ENCODE measurements around the gene PLCB1. TPM values are rescaled to one million over a fixed set of nuclear protein-coding genes. Genes with fewer than 3 reads are reported as not detected.

The PLCB1 gene
- total RNA-seq, 1 experiment from 2014 or later = 11.3 TPM

DNA sequence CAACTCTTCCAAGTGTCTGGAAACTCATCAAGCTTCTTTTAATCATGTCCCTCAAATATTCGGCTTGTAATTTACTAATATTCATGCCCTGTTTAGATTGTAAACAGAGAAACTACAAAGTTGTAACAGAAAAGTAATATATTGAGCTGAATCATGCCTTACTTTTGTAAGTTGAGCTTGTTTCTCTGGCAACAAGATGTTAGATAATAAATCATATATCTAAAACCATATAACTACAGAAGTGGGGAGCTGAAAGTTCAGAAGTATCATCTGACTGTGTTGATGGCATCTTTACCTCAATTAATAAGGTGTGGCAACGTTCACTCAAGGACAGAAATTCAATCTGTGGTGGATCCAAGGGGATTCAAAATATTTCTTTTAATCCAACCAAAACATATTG is 263.9 kb downstream of the PLCB1 start:
- Mint-ChIP-seq H3K9me3 (peaks cover 4% of the 10 kb centered on the region; the same call in 1 of the 2 replicates), H3K4me1 (no peaks in the 10 kb centered on the region), H3K4me3 (no peak overlapping the region), H3K36me3 (no peaks in the 10 kb centered on the region), H3K27me3 (ENCODE audit: low read depth) (no peaks in the 10 kb centered on the region), H3K27ac (no peak overlapping the region)
- ChIA-PET POLR2A (no interaction called here), CTCF (no interaction called here)
- TF ChIP-seq NR1H2 (CRISPR knock-in tag; IDR thresholded peaks at IDR 0.05) = no peak
- TF ChIP-seq, protein P1, sequence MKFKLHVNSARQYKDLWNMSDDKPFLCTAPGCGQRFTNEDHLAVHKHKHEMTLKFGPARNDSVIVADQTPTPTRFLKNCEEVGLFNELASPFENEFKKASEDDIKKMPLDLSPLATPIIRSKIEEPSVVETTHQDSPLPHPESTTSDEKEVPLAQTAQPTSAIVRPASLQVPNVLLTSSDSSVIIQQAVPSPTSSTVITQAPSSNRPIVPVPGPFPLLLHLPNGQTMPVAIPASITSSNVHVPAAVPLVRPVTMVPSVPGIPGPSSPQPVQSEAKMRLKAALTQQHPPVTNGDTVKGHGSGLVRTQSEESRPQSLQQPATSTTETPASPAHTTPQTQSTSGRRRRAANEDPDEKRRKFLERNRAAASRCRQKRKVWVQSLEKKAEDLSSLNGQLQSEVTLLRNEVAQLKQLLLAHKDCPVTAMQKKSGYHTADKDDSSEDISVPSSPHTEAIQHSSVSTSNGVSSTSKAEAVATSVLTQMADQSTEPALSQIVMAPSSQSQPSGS (CRISPR knock-in tag; IDR thresholded peaks at IDR 0.05; ENCODE audit: borderline replicate concordance, low read depth) = no peak
- TF ChIP-seq, protein P2, sequence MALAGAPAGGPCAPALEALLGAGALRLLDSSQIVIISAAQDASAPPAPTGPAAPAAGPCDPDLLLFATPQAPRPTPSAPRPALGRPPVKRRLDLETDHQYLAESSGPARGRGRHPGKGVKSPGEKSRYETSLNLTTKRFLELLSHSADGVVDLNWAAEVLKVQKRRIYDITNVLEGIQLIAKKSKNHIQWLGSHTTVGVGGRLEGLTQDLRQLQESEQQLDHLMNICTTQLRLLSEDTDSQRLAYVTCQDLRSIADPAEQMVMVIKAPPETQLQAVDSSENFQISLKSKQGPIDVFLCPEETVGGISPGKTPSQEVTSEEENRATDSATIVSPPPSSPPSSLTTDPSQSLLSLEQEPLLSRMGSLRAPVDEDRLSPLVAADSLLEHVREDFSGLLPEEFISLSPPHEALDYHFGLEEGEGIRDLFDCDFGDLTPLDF (CRISPR knock-in tag; IDR thresholded peaks at IDR 0.05) = no peak
- no peak for TF ChIP-seq CREB1 (CRISPR knock-in tag; IDR thresholded peaks at IDR 0.05)
- ATAC-seq = no peak
- DNase-seq (ENCODE audit: low spot score) = no peak

DNA sequence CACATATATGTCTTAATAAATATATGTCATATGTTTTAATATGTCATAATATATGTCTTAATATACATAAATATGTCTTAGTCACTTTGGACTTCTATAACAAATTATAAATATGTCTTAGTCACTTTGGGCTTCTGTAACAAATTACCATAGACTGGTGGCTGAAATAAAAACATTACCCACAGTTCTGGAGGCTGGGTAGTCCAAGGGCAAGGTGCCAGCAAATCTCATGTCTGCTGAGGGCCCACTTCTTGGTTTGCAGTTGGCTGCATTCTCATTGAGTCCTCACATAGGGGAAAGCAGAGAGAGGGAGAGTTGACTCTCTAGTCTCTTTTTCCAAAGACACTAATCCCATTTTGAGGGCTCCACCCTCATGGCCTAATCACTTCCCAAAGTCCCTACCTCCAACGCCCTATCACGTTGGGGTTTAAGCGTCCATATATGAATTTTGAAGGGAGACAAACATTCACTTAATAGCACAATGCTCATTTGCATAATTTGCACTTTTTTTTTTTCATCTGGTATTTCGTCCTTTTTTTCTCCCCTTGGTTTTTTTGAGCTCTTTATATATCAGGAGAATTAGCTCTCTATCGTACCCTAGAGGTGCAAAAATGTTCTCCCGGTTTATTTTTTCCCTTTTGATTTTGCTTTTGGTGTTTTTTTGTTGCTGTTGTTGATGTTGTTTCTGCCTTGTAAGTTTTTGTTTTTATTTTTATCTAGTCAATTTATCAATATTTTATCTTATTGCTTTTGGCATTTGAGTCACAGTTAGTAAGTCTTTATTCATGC is 266.4 kb downstream of the PLCB1 start:
- Mint-ChIP-seq H3K4me3 (no peak overlapping the region), H3K27ac (no peak overlapping the region), H3K9me3 (peaks cover 4% of the 10 kb centered on the region; the same call in 1 of the 2 replicates), H3K27me3 (ENCODE audit: low read depth) (no peaks in the 10 kb centered on the region), H3K36me3 (no peaks in the 10 kb centered on the region), H3K4me1 (no peaks in the 10 kb centered on the region)
- DNase-seq (ENCODE audit: low spot score) (no peak), ATAC-seq (no peak)
- ChIA-PET CTCF (interaction anchor here (0.5 to 1.7 kb wide), 19 partner anchors 9 to 553 kb away, joined by 3 to 14 read pairs (median 3); no protein-coding TSS in a partner anchor), POLR2A (no interaction called here)
- TF ChIP-seq FOXK1 (CRISPR knock-in tag; IDR thresholded peaks at IDR 0.05) (no peak), HMGA2 (CRISPR knock-in tag; IDR thresholded peaks at IDR 0.05) (peak; percentile 26; the same call in 1 of the 2 replicates)

DNA sequence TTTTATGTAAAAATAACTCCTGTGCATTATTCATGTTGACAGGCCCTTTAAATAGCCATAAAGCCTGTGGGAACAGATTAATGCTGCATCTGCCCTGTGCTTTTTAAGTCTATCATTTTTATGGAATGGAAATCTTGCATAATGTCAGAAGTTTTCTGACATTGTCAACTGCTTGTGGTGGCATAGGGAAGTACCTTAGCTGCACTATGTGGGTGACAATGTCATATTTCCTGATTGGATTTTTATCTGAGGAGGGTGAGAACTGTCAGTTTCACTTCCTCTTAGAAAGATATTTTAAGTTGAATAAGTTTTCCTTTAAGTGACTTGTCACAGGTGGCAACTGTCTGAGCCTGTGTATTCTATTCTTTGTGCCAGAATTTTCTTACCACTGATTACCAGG is 267.9 kb downstream of the PLCB1 start:
- ATAC-seq (no peak), DNase-seq (ENCODE audit: low spot score) (no peak)
- Mint-ChIP-seq H3K27me3 (ENCODE audit: low read depth) (no peaks in the 10 kb centered on the region), H3K4me3 (no peak overlapping the region), H3K27ac (no peak overlapping the region), H3K9me3 (peaks cover 4% of the 10 kb centered on the region; the same call in 1 of the 2 replicates), H3K36me3 (no peaks in the 10 kb centered on the region), H3K4me1 (no peaks in the 10 kb centered on the region)
- CTCF ChIA-PET = interaction anchor here (1.7 kb wide), 2 partner anchors 268 to 323 kb away, joined by 4 to 14 read pairs; no protein-coding TSS in a partner anchor
- POLR2A ChIA-PET = no interaction called here
- TF ChIP-seq RORB (CRISPR knock-in tag; IDR thresholded peaks at IDR 0.05) (no peak), SP1 (CRISPR knock-in tag; conservative IDR thresholded peaks at IDR 0.05) (no peak), SMAD4 (CRISPR knock-in tag; IDR thresholded peaks at IDR 0.05) (no peak), TCF7 (CRISPR knock-in tag; IDR thresholded peaks at IDR 0.05; ENCODE audit: low read depth) (no peak), ZNF263 (CRISPR knock-in tag; IDR thresholded peaks at IDR 0.05; ENCODE audit: low read depth) (no peak), ZNF219 (CRISPR knock-in tag; IDR thresholded peaks at IDR 0.05; ENCODE audit: borderline replicate concordance) (no peak), ZNF423 (CRISPR knock-in tag; IDR thresholded peaks at IDR 0.05) (no peak), NFYB (CRISPR knock-in tag; conservative IDR thresholded peaks at IDR 0.05; ENCODE audit: low read depth) (no peak)
- TF ChIP-seq, protein P3, sequence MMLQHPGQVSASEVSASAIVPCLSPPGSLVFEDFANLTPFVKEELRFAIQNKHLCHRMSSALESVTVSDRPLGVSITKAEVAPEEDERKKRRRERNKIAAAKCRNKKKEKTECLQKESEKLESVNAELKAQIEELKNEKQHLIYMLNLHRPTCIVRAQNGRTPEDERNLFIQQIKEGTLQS (CRISPR knock-in tag; conservative IDR thresholded peaks at IDR 0.05) = no peak
- TF ChIP-seq, protein P4, sequence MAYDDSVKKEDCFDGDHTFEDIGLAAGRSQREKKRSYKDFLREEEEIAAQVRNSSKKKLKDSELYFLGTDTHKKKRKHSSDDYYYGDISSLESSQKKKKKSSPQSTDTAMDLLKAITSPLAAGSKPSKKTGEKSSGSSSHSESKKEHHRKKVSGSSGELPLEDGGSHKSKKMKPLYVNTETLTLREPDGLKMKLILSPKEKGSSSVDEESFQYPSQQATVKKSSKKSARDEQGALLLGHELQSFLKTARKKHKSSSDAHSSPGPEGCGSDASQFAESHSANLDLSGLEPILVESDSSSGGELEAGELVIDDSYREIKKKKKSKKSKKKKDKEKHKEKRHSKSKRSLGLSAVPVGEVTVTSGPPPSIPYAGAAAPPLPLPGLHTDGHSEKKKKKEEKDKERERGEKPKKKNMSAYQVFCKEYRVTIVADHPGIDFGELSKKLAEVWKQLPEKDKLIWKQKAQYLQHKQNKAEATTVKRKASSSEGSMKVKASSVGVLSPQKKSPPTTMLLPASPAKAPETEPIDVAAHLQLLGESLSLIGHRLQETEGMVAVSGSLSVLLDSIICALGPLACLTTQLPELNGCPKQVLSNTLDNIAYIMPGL (CRISPR knock-in tag; IDR thresholded peaks at IDR 0.05) = no peak
- TF ChIP-seq, protein P5, sequence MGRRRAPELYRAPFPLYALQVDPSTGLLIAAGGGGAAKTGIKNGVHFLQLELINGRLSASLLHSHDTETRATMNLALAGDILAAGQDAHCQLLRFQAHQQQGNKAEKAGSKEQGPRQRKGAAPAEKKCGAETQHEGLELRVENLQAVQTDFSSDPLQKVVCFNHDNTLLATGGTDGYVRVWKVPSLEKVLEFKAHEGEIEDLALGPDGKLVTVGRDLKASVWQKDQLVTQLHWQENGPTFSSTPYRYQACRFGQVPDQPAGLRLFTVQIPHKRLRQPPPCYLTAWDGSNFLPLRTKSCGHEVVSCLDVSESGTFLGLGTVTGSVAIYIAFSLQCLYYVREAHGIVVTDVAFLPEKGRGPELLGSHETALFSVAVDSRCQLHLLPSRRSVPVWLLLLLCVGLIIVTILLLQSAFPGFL (CRISPR knock-in tag; IDR thresholded peaks at IDR 0.05; ENCODE audit: borderline replicate concordance) = no peak
- TF ChIP-seq, protein P6, sequence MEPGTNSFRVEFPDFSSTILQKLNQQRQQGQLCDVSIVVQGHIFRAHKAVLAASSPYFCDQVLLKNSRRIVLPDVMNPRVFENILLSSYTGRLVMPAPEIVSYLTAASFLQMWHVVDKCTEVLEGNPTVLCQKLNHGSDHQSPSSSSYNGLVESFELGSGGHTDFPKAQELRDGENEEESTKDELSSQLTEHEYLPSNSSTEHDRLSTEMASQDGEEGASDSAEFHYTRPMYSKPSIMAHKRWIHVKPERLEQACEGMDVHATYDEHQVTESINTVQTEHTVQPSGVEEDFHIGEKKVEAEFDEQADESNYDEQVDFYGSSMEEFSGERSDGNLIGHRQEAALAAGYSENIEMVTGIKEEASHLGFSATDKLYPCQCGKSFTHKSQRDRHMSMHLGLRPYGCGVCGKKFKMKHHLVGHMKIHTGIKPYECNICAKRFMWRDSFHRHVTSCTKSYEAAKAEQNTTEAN (CRISPR knock-in tag; IDR thresholded peaks at IDR 0.05) = no peak
- TF ChIP-seq, protein P7, sequence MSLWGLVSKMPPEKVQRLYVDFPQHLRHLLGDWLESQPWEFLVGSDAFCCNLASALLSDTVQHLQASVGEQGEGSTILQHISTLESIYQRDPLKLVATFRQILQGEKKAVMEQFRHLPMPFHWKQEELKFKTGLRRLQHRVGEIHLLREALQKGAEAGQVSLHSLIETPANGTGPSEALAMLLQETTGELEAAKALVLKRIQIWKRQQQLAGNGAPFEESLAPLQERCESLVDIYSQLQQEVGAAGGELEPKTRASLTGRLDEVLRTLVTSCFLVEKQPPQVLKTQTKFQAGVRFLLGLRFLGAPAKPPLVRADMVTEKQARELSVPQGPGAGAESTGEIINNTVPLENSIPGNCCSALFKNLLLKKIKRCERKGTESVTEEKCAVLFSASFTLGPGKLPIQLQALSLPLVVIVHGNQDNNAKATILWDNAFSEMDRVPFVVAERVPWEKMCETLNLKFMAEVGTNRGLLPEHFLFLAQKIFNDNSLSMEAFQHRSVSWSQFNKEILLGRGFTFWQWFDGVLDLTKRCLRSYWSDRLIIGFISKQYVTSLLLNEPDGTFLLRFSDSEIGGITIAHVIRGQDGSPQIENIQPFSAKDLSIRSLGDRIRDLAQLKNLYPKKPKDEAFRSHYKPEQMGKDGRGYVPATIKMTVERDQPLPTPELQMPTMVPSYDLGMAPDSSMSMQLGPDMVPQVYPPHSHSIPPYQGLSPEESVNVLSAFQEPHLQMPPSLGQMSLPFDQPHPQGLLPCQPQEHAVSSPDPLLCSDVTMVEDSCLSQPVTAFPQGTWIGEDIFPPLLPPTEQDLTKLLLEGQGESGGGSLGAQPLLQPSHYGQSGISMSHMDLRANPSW (CRISPR knock-in tag; conservative IDR thresholded peaks at IDR 0.05; ENCODE audit: low read depth) = no peak
- TF ChIP-seq, protein P2 (CRISPR knock-in tag; IDR thresholded peaks at IDR 0.05) = no peak

All from WTC11 (cell line).